NOMO-1 treated with dmso at 0.1 percent for 144 hours (cell line): ENCODE data around the gene SLC47A2.
"Not testable (repeated sequence)": the region's sequence is repeated elsewhere in the genome, so short reads cannot be mapped to it uniquely, and the experiment has no call there.

Experiments
- DNase-seq: peaks from one replicate; lab custom pipeline; 2025; ENCODE audit not compliant: unreplicated experiment; lab: John Stamatoyannopoulos, UW

SLC47A2 gene

GRCh38 chr17:19716108-19717030 lies at the start of gene SLC47A2:
TSS of gene SLC47A2 (minus strand) at chr17:19716584. CDS start at chr17:19716555, 29 bp downstream.
- no peak for DNase-seq

GRCh38 chr17:19766016-19766415 lies 49.6 kb upstream of the SLC47A2 start:
- DNase-seq = no peak

- DNase-seq = not testable (repeated sequence)
These were observed 47.6 kb upstream of the SLC47A2 start for GRCh38 chr17:19763991-19764390.

GRCh38 chr17:19763416-19763815 lies 47.0 kb upstream of the SLC47A2 start:
- no peak for DNase-seq

GRCh38 chr17:19762515-19762961 lies 46.2 kb upstream of the SLC47A2 start:
- peak; percentile 46 for DNase-seq

GRCh38 chr17:19760746-19761145 lies 44.4 kb upstream of the SLC47A2 start:
- DNase-seq = no peak

GRCh38 chr17:19759568-19760549 lies 43.5 kb upstream of the SLC47A2 start:
- no peak for DNase-seq

- no peak for DNase-seq
These were observed 41.3 kb upstream of the SLC47A2 start for GRCh38 chr17:19757536-19758180.

GRCh38 chr17:19756546-19756945 lies 40.2 kb upstream of the SLC47A2 start:
- DNase-seq = no peak

GRCh38 chr17:19755821-19756510 lies 39.6 kb upstream of the SLC47A2 start:
- no peak for DNase-seq

- DNase-seq = no peak
These were observed 39.0 kb upstream of the SLC47A2 start for GRCh38 chr17:19755392-19755791.

- no peak for DNase-seq
These were observed 37.5 kb upstream of the SLC47A2 start for GRCh38 chr17:19753661-19754463.

- DNase-seq = peak; percentile 58
These were observed 36.7 kb upstream of the SLC47A2 start for GRCh38 chr17:19753051-19753509.

GRCh38 chr17:19752216-19753050 lies 36.0 kb upstream of the SLC47A2 start:
- no peak for DNase-seq

- no peak for DNase-seq
These were observed 34.5 kb upstream of the SLC47A2 start for GRCh38 chr17:19750835-19751234.

GRCh38 chr17:19750020-19750572 lies 33.7 kb upstream of the SLC47A2 start:
- DNase-seq = no peak

GRCh38 chr17:19748807-19749193 lies 32.4 kb upstream of the SLC47A2 start:
- no peak for DNase-seq
